ENCODE data around the gene IRX2.
A peak's percentile ranks its signal among the peaks of the same experiment; 100 is the strongest.

- TF ChIP-seq, protein P1, sequence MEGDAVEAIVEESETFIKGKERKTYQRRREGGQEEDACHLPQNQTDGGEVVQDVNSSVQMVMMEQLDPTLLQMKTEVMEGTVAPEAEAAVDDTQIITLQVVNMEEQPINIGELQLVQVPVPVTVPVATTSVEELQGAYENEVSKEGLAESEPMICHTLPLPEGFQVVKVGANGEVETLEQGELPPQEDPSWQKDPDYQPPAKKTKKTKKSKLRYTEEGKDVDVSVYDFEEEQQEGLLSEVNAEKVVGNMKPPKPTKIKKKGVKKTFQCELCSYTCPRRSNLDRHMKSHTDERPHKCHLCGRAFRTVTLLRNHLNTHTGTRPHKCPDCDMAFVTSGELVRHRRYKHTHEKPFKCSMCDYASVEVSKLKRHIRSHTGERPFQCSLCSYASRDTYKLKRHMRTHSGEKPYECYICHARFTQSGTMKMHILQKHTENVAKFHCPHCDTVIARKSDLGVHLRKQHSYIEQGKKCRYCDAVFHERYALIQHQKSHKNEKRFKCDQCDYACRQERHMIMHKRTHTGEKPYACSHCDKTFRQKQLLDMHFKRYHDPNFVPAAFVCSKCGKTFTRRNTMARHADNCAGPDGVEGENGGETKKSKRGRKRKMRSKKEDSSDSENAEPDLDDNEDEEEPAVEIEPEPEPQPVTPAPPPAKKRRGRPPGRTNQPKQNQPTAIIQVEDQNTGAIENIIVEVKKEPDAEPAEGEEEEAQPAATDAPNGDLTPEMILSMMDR (IDR thresholded peaks at IDR 0.05): peak in 1 of 2 donors; percentile 37
- no peak for TF ChIP-seq POLR2A (IDR thresholded peaks at IDR 0.05)
Measured at GRCh38 chr5:2755076-2755680, 3.7 kb upstream of the IRX2 start.

All from suprapubic skin (tissue), 3 donors.